Amygdala (tissue), 56 donors: ENCODE results near the gene TRMT61A.
"Not testable (repeated sequence)": the region's sequence is repeated elsewhere in the genome, so short reads cannot be mapped to it uniquely, and the experiment has no call there.

ENCODE experiments used
- DNase-seq, 56 donors: peaks; one replicate each; lab custom pipeline; 2025; lab: John Stamatoyannopoulos, UW

The TRMT61A gene

GRCh38 chr14:103521951-103522563, 6.9 kb upstream of the TRMT61A start:
- DNase-seq: peak in 3 of 56 donors; percentile 41 to 58 (median 45)

- peak in 47 of 56 donors; percentile 30 to 86 (median 67) for DNase-seq
Measured at GRCh38 chr14:103522649-103523574, 6.1 kb upstream of the TRMT61A start, which contains the start of gene CKB. CKB (minus strand) TSS chr14:103522830; CDS start chr14:103522493, 337 bp downstream.

DNA sequence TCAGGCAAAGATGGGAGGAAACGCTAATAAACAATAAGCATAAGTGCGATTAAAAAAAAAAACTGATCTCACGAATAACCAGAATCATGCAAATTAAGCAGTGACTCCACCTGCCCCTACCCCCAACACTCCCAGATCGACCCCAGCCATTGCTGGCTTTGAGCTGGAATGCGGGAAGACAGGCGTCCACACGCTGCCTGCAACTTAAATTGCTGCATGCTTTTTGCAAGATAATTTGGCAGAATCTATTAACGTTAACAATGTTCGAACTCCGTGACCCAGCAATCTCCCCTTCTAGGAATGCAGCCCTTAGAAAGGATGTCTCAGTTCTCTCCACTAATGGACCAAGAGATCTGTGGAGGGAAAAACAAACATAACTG, 5.4 kb upstream of the TRMT61A start:
- DNase-seq: no peak

DNA sequence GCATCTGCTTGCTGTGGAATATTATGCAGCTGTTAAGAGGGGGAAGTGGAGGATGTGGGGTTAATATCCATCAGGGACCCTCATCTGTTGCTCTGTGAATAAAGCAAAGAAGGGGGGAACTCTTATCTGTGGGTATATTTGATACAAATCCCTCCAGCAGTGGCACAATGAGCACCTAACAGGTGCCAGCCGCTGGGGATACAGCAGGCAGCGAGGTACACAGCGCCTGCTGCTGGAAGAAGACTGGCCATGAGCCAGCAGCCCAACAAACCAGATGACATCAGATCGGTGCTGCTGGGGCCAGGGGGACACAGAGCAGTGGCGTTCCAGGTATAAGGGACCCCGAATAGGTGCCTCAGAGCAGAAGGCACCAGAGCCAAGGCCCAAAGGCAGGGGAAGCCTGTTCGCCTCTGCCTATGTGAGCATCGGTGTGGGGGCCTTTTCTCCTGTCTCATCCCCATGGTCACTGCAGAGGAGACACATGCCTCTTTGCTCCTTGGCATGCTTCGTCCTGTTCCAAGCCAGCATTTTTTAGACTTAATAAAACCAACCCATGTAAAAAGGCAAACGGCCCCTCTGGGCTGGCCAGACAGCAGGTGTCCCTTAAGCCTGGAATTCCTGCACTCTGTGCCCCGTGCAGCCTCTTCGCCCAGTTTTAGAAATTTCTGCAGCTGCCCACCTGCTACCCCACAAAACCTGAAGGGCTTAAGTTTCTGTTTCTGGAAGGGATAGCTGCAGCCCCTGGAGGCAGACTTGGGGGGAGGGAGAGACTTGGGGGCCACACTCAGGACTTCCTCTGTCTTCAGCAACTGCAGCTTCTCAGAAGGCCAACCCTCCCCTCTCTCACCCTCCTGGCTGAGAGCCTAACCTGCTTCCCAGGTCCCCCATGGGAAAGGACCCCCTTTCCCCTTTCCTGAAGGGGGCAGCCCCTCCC, 4.7 kb upstream of the TRMT61A start:
- DNase-seq: no peak

- not testable (repeated sequence) for DNase-seq
Measured at GRCh38 chr14:103525430-103526246, 3.4 kb upstream of the TRMT61A start.

DNA sequence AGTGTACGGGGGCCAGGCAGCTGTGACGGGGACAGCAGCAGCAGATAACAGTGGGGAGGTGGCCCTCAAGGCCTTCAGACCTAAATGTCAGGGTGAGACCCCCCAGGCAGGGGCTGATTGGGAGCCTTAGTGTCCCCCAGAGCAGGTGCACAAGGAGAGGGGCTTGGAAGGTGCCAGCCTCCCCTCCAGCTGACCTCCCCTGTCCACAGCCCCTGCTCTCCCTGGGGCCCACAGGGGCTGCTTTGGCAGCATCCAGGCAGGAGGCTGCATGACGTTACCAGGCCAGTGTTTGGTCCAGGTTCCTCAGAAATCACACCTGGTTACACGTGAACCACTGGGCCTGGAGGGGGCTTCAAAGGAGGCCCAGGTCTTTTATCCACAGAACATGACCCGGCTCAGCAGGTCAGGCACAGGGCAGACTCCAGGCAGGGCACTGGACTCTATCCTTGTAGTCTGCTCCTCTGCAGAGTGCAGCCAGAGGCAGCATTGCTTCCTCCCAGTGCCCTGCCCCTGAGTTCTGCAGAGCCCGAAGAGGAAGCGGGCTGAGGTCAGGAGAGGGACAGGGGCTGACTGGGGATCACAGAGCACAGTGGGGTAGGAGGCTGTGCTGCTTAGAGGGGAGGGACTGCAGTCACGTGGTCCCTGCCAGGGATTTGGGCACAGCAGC, 2.6 kb upstream of the TRMT61A start:
- no peak for DNase-seq

DNA sequence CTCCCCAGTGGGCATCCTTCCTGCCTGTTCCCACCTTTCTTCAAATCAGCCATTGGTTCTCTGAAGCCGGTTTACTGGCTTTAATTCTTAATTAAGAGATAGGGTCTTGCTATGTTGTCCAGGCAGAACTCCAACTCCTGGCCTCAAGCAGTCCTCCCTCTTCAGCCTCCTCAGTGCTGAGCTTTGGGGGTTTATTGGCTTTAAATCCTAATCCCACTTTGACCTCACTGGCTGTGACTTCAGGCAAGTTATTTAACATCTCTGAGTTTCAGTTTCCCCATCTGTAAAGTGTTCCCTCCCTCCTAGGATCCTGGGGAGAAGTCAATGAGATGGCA, 2.1 kb upstream of the TRMT61A start:
- DNase-seq: no peak

DNA sequence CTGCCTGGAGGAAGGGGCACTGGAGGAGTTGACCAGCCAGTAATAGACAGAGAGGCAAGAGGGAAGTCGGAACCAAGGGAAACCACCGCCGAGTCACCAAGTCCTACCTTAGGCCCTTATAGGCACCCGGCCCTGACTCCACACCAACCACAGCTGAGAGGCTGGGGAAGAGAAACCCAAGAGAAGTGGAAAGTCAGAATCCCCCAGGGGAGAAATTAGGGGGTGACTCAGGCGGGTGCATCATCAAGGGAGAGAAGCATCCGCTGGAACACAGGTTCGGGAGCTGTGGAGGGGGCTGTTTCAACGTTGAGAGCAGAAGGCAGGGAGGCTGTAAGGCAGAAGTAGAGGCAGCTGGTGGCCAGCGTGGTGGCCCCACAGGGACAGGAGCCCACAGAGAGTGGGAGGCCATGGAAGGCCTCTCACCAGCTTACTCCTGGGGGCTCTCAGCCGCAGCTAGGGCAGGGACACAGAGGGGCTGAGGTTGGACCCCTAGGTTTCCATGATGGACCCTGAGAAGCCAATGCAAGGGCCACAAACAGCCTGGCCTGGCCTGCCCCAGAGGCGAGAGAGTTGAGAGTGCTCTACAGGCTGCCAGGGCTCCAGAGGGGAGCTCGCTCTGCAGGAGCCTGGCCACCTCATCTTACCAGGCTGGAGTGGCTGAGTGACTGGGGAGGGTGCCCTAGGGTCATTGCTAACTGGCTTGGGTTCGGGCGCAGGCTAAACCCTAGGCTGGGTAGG, 1.4 kb upstream of the TRMT61A start:
- no peak for DNase-seq

GRCh38 chr14:103528146-103528586, 830 bp upstream of the TRMT61A start:
- peak in 17 of 56 donors; percentile 45 to 75 (median 58) for DNase-seq

- DNase-seq: no peak
Measured at GRCh38 chr14:103529383-103530365, 678 bp downstream of the TRMT61A start.

DNA sequence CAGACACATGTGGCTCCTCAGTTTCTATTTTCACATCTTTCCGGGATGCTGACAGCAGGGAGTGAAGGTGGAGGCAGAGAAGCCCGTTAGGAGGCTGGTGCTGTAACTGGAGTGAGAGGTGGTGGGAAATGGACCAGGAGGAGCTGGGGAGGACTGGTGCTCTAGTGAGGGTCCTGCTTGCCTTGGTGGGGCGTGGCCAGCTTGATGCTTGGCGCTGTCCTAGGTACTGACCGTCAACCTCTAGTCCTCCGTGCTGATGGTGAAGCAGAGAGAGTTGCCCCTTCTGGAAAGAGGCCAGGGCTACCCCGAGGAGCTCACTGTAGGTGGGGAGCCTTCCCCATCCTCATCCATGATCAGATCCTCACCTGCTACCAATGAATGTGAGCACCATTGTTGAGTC, 1.4 kb downstream of the TRMT61A start:
- no peak for DNase-seq

- DNase-seq: no peak
Measured at GRCh38 chr14:103530831-103531230, 1.8 kb downstream of the TRMT61A start.

GRCh38 chr14:103531421-103532215, 2.6 kb downstream of the TRMT61A start:
- no peak for DNase-seq

- DNase-seq: no peak
Measured at GRCh38 chr14:103532216-103533136, 3.5 kb downstream of the TRMT61A start.
